AG09309 (cell line): ENCODE results near the gene GALK2.

Source experiments
- DNase-seq: peaks from one replicate; pipeline ENCODE4 v3.0.0-alpha.2; 2010; ENCODE audit warnings: low read depth
- H3K4me3 ChIP-seq: 2 replicates; pipeline ENCODE4 v1.5.1; 2011; ENCODE audit warnings: mild to moderate bottlenecking, low read depth, low read length, moderate library complexity; ENCODE audit not compliant: control insufficient read depth
- CTCF ChIP-seq: IDR thresholded peaks from 2 replicates; pipeline ENCODE4 v1.5.1; 2011; ENCODE audit warnings: mild to moderate bottlenecking, low read depth, low read length, inconsistent platforms; ENCODE audit not compliant: insufficient read depth, control insufficient read depth; ENCODE audit errors: missing control alignments

Gene GALK2

DNA sequence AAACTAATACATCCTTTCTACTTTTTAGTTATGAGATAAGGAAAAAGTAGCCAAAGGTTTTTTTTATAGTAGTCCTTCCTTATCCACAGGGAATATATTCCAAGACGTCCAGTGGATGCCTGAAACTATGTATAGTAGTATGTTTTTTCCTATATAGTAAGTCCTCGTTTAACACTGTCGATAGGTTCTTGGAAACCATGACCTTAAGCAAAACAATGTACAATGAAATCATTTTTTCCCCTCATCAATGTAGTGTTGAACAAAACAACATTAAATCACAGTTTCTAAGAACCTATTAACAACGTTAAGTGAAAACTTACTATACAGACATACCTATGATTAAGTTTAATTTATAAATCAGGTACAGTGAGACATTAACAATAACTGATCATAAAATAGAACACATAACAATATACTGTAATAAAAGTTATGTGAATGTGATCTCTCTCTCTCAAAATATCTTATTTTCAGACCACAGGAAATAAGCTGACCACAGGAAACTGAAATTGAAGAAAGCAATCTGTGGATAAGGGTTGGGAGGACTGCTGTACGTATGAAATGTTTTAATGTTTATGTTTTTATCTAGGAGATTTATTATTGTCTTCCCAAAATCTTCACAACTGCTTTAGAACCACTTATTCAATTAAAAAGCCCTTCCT, 35.2 kb upstream of the GALK2 start:
- no peak overlapping the region for H3K4me3 ChIP-seq
- no peak for TF ChIP-seq CTCF
- DNase-seq: peak; percentile 16

DNA sequence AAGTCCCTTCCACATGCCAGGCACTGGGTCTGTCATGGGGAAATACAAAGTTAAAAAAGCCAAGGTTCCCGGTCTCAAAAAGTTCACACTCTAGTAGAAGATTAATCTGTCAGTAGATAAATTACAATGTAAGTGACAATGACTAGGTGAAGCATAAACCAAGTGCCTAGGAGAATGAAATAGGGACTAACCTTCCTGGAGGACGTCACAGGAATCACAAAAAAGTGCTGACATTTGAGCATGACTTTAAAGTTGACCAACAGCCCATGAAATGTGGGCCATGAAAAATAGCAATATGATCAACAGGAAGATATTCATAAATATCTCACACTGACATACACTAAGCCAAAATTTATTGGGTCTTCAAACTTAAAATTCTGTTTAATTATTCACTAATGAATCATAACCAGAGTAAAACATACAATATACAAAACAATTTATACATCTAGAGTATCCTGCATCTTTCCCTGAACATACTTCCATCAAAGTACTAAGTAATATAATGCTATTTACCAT, 34.6 kb upstream of the GALK2 start:
- DNase-seq: no peak
- H3K4me3 ChIP-seq: no peak overlapping the region
- no peak for TF ChIP-seq CTCF

GRCh38 chr15:49135911-49136310, 34.1 kb upstream of the GALK2 start:
- no peak for TF ChIP-seq CTCF
- H3K4me3 ChIP-seq: no peak overlapping the region
- peak; percentile 59 for DNase-seq

GRCh38 chr15:49137861-49138260, 32.2 kb upstream of the GALK2 start:
- peak; percentile 20 for DNase-seq
- H3K4me3 ChIP-seq: no peak overlapping the region
- no peak for TF ChIP-seq CTCF

- H3K4me3 ChIP-seq: no peak overlapping the region
- TF ChIP-seq CTCF: peak; percentile 71
- DNase-seq: no peak
These were observed 24.1 kb upstream of the GALK2 start for GRCh38 chr15:49145651-49146609.

DNA sequence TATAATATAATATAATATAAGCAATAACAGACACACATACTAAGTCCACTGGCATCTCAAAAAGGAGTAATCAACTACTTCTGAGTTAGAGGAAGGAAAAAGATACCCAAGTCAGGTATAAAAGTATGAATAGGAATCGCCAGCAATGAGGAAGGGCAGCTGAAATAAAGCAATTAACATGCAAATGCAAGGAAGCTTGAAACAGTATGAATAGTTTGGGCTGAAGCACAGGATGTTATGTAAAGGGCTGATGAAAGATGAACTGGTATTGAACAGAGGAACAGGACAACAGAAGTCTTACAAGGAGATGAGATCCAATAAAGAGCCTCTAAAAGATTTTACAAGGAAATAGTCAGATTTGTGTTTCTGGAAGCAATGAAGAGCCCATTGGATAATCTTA, 21.7 kb upstream of the GALK2 start:
- H3K4me3 ChIP-seq: no peak overlapping the region
- TF ChIP-seq CTCF: no peak
- no peak for DNase-seq
